Fibroblast of lung (primary cell): Measurements from ENCODE around the gene TEAD3. TPM values are rescaled to one million over a fixed set of nuclear protein-coding genes. Genes with fewer than 3 reads are reported as not detected.

Source experiments
- DNase-seq, 2 donors: peaks; one replicate each; pipeline versions ENCODE4 v3.0.0 to v3.0.0-alpha.2; 2010; ENCODE audit warnings: low read depth in 2 of 2
- H2AFZ ChIP-seq: 2 replicates; pipeline ENCODE4 v1.5.1; 2012; ENCODE audit warnings: low read length, control low read depth, inconsistent platforms
- H3K27ac ChIP-seq: 2 replicates; pipeline ENCODE4 v1.5.1; 2011; ENCODE audit warnings: low read length, control low read depth; ENCODE audit not compliant: insufficient read depth
- H3K27me3 ChIP-seq: 2 replicates; pipeline ENCODE4 v1.5.1; 2011; ENCODE audit warnings: mild to moderate bottlenecking, low read length; ENCODE audit not compliant: control insufficient read depth, insufficient read depth
- H3K36me3 ChIP-seq: 2 replicates; pipeline ENCODE4 v1.5.1; 2011; ENCODE audit warnings: low read length; ENCODE audit not compliant: control insufficient read depth, insufficient read depth
- H3K4me1 ChIP-seq: 2 replicates; pipeline ENCODE4 v1.5.1; 2011; ENCODE audit warnings: low read length; ENCODE audit not compliant: control insufficient read depth, insufficient read depth; ENCODE audit errors: extremely low read depth
- H3K4me2 ChIP-seq: 2 replicates; pipeline ENCODE4 v1.5.1; 2011; ENCODE audit warnings: low read length, control low read depth; ENCODE audit not compliant: insufficient read depth; ENCODE audit errors: extremely low read depth
- H3K4me3 ChIP-seq, 4 experiments: fragments of 200-600 bp in 1 of 4; sonication (generic) in 1 of 4; replicated peaks in 1 of 4; 2 replicates each; pipeline ENCODE4 v1.5.1; 2011 to 2016; ENCODE audit warnings: low read length in 4 of 4, low read depth in 3 of 4, mild to moderate bottlenecking in 3 of 4, control low read depth in 2 of 4, inconsistent platforms in 1 of 4, mixed read lengths in 1 of 4; ENCODE audit not compliant: insufficient read depth in 1 of 4; ENCODE audit errors: control extremely low read depth in 1 of 4
- H3K79me2 ChIP-seq: 2 replicates; pipeline ENCODE4 v1.5.1; 2012; ENCODE audit warnings: mild to moderate bottlenecking, low read length, inconsistent platforms; ENCODE audit not compliant: control insufficient read depth, insufficient read depth
- H3K9ac ChIP-seq: 2 replicates; pipeline ENCODE4 v1.5.1; 2011; ENCODE audit warnings: mild to moderate bottlenecking, low read length, control low read depth; ENCODE audit not compliant: insufficient read depth
- H3K9me3 ChIP-seq: 2 replicates; pipeline ENCODE4 v1.5.1; 2012; ENCODE audit warnings: low read depth, low read length; ENCODE audit not compliant: control insufficient read depth, insufficient read depth
- H4K20me1 ChIP-seq: 2 replicates; pipeline ENCODE4 v1.5.1; 2011; ENCODE audit warnings: low read length; ENCODE audit not compliant: control insufficient read depth, insufficient read depth; ENCODE audit errors: extremely low read depth
- EZH2 ChIP-seq: IDR thresholded peaks from 2 replicates; pipeline ENCODE4 v1.5.1; 2012; ENCODE audit warnings: low read length, control low read depth, mild to moderate bottlenecking; ENCODE audit errors: missing control alignments
- polyA plus RNA-seq, 2 donors: library from polyadenylated mRNA; depleted of rRNA in 1 of 2; stranded (reverse) in 1 of 2; unstranded in 1 of 2; fragments of >200 nt; gene quantifications; 2 replicates each; pipeline ENCODE4 v1.2.1, GENCODE V29; 2011 to 2012; ENCODE audit warnings: missing spikeins in 1 of 2
- total RNA-seq: library from RNA; depleted of rRNA; stranded (reverse); fragments of >200 nt; gene quantifications from 2 replicates; pipeline ENCODE4 v1.2.1, GENCODE V29; 2014
- TF ChIP-seq, protein P1 (sequence below), 2 donors: IDR thresholded peaks in 1 of 2; conservative IDR thresholded peaks in 1 of 2; 1 replicate in 1 of 2; 2 replicates in 1 of 2; pipeline ENCODE4 v1.5.1; 2011 to 2012; ENCODE audit warnings: low read length in 2 of 2, control low read depth in 1 of 2, inconsistent platforms in 1 of 2, low read depth in 1 of 2, mild to moderate bottlenecking in 1 of 2

Gene TEAD3
- total and polyA plus RNA-seq, 2 donors (not counting 1 experiment from before 2014, with no cell fraction given) = 9.6 to 26.7 TPM

DNA sequence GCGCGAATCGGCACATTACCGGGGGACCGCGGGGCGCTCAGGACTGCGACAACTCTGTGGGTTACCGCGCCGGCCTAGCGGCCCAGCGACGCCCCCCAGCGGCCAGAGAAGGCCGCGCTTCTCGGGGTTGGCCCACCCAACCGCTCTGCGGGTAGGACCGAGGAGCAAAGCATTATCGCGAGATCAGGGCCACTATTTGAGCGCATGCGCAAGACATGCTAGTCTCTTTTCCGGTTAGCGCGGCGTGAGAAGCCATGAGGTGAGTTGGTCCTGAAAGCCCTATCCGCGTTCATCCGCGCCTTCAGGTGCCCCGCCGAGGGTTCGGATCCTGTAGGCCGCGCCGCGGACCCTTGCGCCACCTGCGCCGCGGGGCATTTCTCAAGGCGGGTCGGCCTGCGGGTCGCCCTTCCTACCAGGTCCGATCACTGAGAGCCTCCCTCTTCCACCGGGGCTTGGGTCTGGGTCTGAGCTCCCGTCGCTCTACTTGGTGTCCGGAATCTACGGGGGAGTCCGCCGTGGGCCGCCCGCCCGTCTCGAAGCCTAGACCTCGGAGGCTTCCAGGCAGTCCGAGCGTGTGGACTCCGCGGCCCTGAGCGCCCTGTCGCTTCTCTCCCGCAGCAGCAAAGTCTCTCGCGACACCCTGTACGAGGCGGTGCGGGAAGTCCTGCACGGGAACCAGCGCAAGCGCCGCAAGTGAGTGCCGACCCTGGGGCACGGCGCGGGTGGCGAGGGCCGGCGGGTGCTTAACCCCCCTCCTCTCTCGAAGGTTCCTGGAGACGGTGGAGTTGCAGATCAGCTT is 28.5 kb downstream of the TEAD3 start, which contains the start of gene RPL10A:
RPL10A (plus strand) TSS at position 221 of the 799 bp plus-strand sequence; CDS start at position 255, 34 bp downstream.
- H2AFZ ChIP-seq = peak within 1 kb of the TSS; percentile 91
- peak within 1 kb of the TSS; percentile 94 for H3K27ac ChIP-seq
- no peaks in the 10 kb centered on the region for H3K27me3 ChIP-seq
- H3K36me3 ChIP-seq = peaks cover 26% of the 10 kb centered on the region
- H3K4me2 ChIP-seq = peak within 1 kb of the TSS; percentile 92
- no peak for TF ChIP-seq EZH2
- TF ChIP-seq, protein P1, sequence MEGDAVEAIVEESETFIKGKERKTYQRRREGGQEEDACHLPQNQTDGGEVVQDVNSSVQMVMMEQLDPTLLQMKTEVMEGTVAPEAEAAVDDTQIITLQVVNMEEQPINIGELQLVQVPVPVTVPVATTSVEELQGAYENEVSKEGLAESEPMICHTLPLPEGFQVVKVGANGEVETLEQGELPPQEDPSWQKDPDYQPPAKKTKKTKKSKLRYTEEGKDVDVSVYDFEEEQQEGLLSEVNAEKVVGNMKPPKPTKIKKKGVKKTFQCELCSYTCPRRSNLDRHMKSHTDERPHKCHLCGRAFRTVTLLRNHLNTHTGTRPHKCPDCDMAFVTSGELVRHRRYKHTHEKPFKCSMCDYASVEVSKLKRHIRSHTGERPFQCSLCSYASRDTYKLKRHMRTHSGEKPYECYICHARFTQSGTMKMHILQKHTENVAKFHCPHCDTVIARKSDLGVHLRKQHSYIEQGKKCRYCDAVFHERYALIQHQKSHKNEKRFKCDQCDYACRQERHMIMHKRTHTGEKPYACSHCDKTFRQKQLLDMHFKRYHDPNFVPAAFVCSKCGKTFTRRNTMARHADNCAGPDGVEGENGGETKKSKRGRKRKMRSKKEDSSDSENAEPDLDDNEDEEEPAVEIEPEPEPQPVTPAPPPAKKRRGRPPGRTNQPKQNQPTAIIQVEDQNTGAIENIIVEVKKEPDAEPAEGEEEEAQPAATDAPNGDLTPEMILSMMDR (conservative IDR thresholded peaks at IDR 0.05 in 1 of 2, IDR thresholded peaks at IDR 0.05 in 1 of 2; ENCODE audit: low read depth in 1 of 2, low read length in 2 of 2) = peak; percentile 91 to 93
- peak; percentile 89 to 98 for DNase-seq
- peak within 1 kb of the TSS; percentile 77 to 97 (median 95) for H3K4me3 ChIP-seq
- H4K20me1 ChIP-seq = peaks cover 9% of the 10 kb centered on the region
- peaks cover 13% of the 10 kb centered on the region for H3K4me1 ChIP-seq
- H3K79me2 ChIP-seq = peaks cover 28% of the 10 kb centered on the region
- peak within 1 kb of the TSS; percentile 95 for H3K9ac ChIP-seq
- H3K9me3 ChIP-seq = no peaks in the 10 kb centered on the region

DNA sequence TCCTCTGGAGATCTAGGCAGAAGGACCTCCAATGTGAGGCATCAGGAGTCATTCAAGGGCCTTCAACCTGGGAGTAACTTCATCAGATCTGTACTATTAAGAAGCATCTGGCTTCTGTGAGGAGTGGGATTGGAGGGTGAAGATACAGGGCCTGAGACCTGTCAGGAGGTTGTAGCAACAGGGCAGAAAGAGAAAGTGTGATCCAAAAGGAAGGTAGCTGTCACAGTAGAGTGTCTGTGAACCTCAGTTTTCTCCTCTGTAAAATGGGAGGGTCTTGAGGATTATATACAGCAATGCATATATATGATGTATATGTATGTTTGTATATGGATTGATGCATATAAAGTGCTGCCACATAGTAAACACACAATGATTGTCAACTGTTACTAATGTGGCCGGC is 31.2 kb downstream of the TEAD3 start:
- Histone ChIP-seq H3K9ac (no peak overlapping the region), H4K20me1 (peaks cover 7% of the 10 kb centered on the region), H3K4me3 (no peak overlapping the region), H3K4me1 (peaks cover 6% of the 10 kb centered on the region), H3K27me3 (no peaks in the 10 kb centered on the region), H3K27ac (no peak overlapping the region), H3K36me3 (peaks cover 19% of the 10 kb centered on the region), H3K4me2 (no peak overlapping the region), H2AFZ (no peak overlapping the region), H3K9me3 (no peaks in the 10 kb centered on the region), H3K79me2 (peaks cover 25% of the 10 kb centered on the region)
- TF ChIP-seq, protein P1 (conservative IDR thresholded peaks at IDR 0.05 in 1 of 2, IDR thresholded peaks at IDR 0.05 in 1 of 2; ENCODE audit: low read depth in 1 of 2, low read length in 2 of 2) = no peak
- TF ChIP-seq EZH2 = no peak
- no peak for DNase-seq

DNA sequence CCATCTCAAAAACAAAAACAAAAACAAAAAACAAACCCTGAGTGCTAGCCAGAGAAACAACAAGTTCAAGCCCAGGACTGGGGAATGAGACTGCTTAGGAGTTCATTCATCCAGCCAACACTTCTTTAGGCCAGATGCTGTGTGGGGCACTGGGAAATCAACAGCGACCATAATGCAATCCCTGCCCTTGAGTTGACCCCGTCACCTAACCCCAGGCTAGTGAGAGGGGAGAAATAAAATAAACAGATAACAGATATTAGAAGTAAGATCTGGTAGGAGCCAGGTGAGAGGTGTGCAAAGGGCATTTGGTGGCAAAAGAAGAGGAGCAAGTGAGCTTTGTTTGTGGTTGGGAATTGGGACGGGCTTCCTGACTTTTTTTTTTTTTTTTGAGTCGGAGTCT is 33.6 kb downstream of the TEAD3 start:
- Histone ChIP-seq H3K79me2 (peaks cover 1% of the 10 kb centered on the region), H2AFZ (no peak overlapping the region), H3K27ac (no peak overlapping the region), H3K27me3 (no peaks in the 10 kb centered on the region), H3K36me3 (peaks cover 4% of the 10 kb centered on the region), H4K20me1 (no peaks in the 10 kb centered on the region), H3K9me3 (no peaks in the 10 kb centered on the region), H3K9ac (no peak overlapping the region), H3K4me1 (peaks cover 3% of the 10 kb centered on the region), H3K4me2 (no peak overlapping the region), H3K4me3 (no peak overlapping the region)
- no peak for DNase-seq
- TF ChIP-seq, protein P1 (conservative IDR thresholded peaks at IDR 0.05 in 1 of 2, IDR thresholded peaks at IDR 0.05 in 1 of 2; ENCODE audit: low read depth in 1 of 2, low read length in 2 of 2) = no peak
- TF ChIP-seq EZH2 = no peak
